Measurements from ENCODE around the gene CD40. TPM values are rescaled to one million over a fixed set of nuclear protein-coding genes. Genes with fewer than 3 reads are reported as not detected.

The CD40 gene
- total and polyA plus RNA-seq, 2 of the 4 experiments (the other 2 are of a cell fraction): 0.36 to 0.92 TPM

DNA sequence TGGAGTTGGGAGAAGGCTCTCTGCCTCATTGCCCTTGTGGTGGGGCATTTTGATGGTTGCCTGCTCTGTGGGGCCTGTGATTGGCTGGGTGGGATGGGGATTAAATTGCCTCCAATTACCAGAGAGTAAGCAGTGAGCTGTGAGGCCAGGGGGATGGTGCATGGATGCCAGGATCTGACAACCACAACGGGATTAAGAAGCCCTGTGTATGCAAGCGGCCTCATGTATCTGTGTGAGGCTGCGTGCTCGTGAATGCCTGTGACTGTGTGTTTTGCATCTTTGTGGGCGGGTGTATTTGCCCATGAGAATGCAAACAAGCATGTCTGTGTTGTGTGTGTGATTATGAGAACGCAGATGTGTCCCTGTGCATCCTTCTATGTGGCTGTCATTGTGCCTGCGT, 46.1 kb downstream of the CD40 start:
- 38% methylated on average over 5 of the region's 7 CpGs; no CpG with 5 or more reads in 1 of the 2 experiments for WGBS, 2 experiments (ENCODE audit: extremely low coverage in 2 of 2, insufficient read length in 1 of 2)
- Histone ChIP-seq H4K8ac (ENCODE audit: low read depth in 2 of 2, low read length in 2 of 2) (no peak overlapping the region), H3K56ac (ENCODE audit: extremely low read depth, insufficient read depth, low read length) (no peak overlapping the region), H3K4me1 (ENCODE audit: control insufficient read depth, insufficient read depth, low read length) (no peaks in the 10 kb centered on the region), H3K27ac (ENCODE audit: insufficient read depth, low read length) (no peak overlapping the region), H3K4me2 (ENCODE audit: low read depth, low read length) (no peak overlapping the region), H3K9me1 (ENCODE audit: insufficient read depth, low read length) (0 out of 2 replicates have a peak, but pooled peaks cover 2% of the 10 kb centered on the region), H3K79me1 (ENCODE audit: low read depth in 1 of 2, low read length in 2 of 2) (no peaks in the 10 kb centered on the region), H3K9me3 (ENCODE audit: control insufficient read depth, insufficient read depth, low read length) (no peaks in the 10 kb centered on the region), H2BK15ac (ENCODE audit: low read depth, low read length) (no peak overlapping the region), H4K91ac (ENCODE audit: insufficient read depth, low read depth, low read length) (no peak overlapping the region), H3K4me3 (ENCODE audit: insufficient read depth, low read depth, low read length) (no peak overlapping the region), H3K23ac (ENCODE audit: low read depth, low read length) (no peak overlapping the region), H3K27me3 (ENCODE audit: control insufficient read depth, insufficient read depth, low read length) (peaks cover 9% of the 10 kb centered on the region), H3K36me3 (ENCODE audit: control insufficient read depth, insufficient read depth, low read length) (no peaks in the 10 kb centered on the region), H4K20me1 (ENCODE audit: insufficient read depth, low read length) (no peaks in the 10 kb centered on the region), H4K5ac (ENCODE audit: low read depth, low read length) (no peak overlapping the region), H2AK9ac (replicated peaks; ENCODE audit: low read depth, low read length, poor library complexity) (no peak overlapping the region), H3K9ac (ENCODE audit: low read depth, low read length) (no peak overlapping the region), H2AK5ac (ENCODE audit: low read depth, low read length) (no peak overlapping the region), H2BK20ac (ENCODE audit: low read depth, low read length) (no peak overlapping the region), H3K18ac (ENCODE audit: low read depth, low read length) (no peak overlapping the region), H3K4ac (ENCODE audit: low read depth, low read length) (no peak overlapping the region), H2BK5ac (ENCODE audit: low read depth, low read length, poor library complexity, severe bottlenecking) (no peak overlapping the region), H2BK120ac (ENCODE audit: low read depth, low read length) (no peak overlapping the region), H3K14ac (replicated peaks; ENCODE audit: low read depth, low read length) (no peak overlapping the region), H2AFZ (replicated peaks; ENCODE audit: low read length, poor library complexity) (no peak overlapping the region)
- TF ChIP-seq FOS (IDR thresholded peaks at IDR 0.05; ENCODE audit: low read depth, low read length) (no peak), RFX5 (IDR thresholded peaks at IDR 0.05; ENCODE audit: low read depth, low read length) (no peak), SMC3 (IDR thresholded peaks at IDR 0.05; ENCODE audit: low read depth, low read length) (no peak)
- TF ChIP-seq, protein P1, sequence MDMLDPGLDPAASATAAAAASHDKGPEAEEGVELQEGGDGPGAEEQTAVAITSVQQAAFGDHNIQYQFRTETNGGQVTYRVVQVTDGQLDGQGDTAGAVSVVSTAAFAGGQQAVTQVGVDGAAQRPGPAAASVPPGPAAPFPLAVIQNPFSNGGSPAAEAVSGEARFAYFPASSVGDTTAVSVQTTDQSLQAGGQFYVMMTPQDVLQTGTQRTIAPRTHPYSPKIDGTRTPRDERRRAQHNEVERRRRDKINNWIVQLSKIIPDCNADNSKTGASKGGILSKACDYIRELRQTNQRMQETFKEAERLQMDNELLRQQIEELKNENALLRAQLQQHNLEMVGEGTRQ (IDR thresholded peaks at IDR 0.05; ENCODE audit: low read depth, low read length): no peak
- POLR2A ChIA-PET (ENCODE audit: unreplicated experiment): no interaction called here
- dilution Hi-C loops (cut with HindIII; ENCODE audit: low sequenced_read_pairs, unreplicated experiment): no loop called here
- intact Hi-C loops (cut with micrococcal nuclease): no loop called here
- BruUV-seq (replicated peaks): no TSS peak
- CTCF ChIA-PET: no interaction called here
- in situ Hi-C loops (cut with MboI; ENCODE audit: low sequenced_read_pairs): no loop called here
- no peak for ATAC-seq (ENCODE audit: low read depth)
- no peak for DNase-seq

Measured in IMR-90 (cell line).